Cerebellar nuclear complex (tissue), 1 donor: ENCODE measurements around the gene PPCDC.

Experiments used
- DNase-seq, 2 experiments: peaks; one replicate each; lab custom pipeline; 2025; lab: John Stamatoyannopoulos, UW

Gene PPCDC, protein sequence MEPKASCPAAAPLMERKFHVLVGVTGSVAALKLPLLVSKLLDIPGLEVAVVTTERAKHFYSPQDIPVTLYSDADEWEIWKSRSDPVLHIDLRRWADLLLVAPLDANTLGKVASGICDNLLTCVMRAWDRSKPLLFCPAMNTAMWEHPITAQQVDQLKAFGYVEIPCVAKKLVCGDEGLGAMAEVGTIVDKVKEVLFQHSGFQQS

DNA sequence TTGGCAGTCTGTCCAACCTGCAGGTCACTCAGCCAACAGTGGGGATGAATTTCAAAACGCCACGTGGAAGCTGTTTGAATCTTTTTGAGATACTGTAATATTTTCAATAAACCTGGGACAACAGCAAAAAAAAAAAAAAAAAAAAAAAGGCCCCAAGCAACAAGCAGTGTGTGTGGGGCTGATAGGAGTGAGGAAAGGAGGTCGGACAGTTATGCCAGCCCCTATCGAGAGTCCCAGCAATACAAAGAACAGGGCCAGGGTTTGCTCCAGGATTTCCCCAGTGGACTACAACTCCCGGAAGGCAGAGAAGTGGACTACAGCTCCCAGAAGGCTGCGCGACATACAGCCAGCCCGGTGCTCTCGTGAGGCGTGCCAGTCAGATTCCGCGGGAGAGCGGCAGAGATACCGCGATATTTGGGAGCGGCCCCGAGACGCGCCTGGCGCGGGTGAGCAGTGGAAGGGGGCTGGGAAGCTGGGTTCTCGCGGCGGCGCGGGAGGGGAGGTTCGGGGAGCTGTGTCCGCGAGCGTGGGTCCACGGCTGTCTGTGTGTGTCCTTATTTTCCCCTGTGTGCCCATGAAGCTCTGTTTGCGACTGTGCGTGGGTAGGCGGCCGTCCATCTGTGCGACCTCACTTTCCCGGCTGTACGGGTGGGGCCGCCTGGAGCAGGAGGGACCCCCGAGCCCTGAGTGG is at the start of gene PPCDC:
Gene PPCDC, plus strand, starts transcription at position 410 of the 691 bp plus-strand sequence. CDS start 4,729 bp downstream, outside the sequence.
- peak; percentile 48 to 94 for DNase-seq

DNA sequence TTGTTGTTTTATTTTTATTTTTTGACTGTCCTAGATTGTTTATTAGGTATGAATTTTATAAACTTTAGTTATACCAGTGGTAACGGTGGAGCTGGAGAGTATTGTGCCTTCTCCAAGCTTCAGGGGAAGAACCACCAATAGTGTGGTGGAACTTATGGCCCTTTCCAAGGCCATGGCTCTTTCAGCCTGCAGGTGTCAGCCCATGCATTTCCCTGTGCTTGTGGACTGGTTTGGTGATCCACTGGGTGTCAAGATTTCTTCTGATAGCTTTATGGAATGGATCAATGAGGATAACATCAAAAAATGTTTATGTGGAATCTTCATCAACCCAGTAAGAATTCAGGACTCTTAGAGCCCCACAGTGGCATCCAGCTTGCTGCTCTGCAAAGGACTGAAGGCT is 47.2 kb upstream of the PPCDC start:
- DNase-seq, result no peak

DNA sequence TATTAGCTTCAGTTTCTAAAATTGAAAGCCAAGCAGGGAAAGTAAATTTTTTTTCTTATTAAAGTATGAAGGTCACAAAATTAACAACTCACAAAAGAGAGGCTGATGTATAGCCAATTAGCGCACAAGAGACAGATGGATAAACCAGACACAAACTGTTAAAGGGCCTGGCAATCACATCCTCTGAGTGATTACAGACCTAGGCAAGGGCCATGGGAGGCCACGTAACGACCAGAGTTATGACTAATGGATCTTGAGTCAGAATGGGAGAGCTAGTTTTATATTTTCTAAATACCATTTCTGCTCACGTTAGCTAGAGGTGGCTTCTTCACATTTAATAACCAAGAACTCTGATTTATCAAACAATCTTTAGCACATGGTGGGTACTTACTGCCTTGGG is 45.8 kb upstream of the PPCDC start:
- no peak for DNase-seq

DNA sequence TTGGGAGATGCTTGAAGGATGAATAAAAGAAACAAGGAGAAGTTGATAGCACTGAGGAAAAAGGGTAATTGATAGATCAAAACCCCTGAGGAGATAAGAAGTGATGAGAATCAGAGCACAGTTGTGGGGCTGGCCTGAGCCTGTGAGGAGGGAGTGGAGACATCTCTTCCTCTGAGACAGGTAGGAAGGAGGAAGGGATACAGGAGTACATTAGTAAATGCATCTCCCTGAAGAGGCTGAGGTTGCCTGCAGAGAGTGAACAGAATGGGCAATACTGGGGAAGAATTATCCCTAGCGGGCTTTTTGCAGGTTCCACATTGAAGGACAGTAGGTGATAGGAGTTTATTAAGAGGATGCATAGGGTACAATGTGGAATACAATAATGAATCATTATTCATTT is 45.3 kb upstream of the PPCDC start:
- no peak for DNase-seq

DNA sequence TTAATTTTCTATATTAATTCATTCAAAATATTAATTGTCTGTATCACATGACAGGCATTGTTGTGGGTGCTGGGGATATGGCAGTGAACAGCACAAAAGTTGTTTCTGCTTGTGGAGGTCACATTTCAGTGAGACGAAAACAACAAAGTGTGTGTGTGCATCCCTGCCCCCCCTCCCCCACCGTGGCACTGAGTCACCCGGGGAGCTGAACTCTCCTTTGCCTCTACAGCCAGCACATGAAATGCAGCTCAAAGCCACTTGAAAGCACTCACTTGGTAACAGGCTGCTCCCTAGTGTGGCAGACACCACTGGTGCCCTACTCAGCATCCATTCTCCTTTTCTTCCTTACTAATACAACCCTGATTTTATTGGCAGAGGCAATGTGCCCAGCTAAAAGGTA is 44.9 kb upstream of the PPCDC start:
- DNase-seq, result no peak

DNA sequence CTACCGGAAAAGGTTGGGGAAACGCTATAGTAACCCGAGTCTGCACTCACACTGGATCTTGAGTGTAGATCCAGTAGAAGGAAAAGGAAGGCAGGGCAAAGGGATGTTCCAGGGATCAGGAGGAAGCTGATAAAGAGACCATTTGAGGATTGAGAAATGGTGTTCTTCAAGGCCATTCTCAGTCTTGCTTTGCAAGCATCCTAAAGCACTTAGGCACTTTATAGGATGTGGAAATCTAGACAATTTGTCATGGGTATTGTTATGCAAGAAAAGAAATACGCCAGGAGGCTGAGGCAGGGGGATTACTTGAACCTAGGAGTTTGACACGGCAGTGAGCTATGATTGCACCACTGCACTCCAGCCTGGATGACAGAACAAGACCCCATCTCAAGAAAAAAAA is 41.2 kb upstream of the PPCDC start:
- DNase-seq, result no peak

DNA sequence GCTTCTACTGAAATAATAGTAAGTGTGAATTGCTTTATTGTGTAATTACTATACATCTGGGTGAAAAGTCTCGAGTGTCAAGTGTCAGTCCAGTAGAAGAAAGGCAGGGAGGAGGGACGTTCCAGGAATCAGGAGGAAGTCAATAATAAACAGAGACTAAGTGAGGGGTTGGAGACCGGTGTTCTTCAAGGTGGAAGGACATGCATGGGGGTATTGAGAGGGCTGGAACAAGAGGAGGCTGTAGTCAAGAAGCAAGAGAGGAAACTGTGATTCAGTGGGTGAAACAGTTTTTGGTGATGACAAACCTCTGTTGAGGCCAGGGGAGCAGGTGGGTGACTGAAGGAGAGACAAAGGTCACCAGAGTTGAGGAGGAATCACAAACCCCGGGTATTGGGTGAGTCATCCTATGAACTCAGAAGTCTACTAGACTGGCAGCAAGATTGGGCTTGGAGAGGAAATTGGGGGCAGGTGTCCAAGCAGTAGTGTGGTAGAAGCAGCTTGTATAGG is 39.6 kb upstream of the PPCDC start:
- DNase-seq, result no peak

DNA sequence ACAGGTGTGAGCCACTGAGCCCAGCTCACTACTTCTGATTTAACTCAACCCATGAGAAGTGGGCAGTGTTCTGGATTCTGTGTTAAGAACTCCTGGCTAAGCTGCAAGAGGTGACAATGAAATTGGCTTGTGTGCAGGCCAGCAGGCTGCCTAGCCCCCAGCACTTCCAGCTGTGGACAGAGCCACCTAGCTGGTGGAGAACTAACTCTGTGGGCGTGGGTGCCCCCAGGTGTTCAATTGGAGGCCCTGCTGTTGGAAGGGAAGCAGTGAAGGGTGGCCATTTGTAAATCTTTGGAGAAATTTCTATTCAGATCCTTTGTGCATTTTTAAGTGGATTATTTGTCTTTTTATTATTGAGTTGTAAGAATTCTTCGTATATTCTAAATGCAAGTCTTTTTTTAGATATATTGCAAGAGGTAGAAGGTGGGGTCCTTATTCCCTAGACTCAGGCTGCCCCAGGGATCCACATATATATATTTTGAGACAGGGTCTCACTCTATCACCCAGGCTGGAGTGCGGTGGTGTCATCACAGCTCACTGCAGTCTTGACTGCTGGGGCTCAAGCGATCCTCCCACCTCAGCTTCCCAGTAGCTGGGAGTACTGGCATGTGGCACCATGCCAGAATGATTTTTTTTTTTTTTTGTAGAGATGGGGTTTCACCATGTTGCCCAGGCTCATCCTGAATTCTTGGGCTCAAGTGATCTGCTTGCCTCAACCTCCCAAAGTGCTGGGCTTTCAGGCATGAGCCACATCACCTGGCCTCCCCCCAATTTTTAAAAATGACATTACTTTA is 35.2 kb upstream of the PPCDC start:
- DNase-seq, result no peak

DNA sequence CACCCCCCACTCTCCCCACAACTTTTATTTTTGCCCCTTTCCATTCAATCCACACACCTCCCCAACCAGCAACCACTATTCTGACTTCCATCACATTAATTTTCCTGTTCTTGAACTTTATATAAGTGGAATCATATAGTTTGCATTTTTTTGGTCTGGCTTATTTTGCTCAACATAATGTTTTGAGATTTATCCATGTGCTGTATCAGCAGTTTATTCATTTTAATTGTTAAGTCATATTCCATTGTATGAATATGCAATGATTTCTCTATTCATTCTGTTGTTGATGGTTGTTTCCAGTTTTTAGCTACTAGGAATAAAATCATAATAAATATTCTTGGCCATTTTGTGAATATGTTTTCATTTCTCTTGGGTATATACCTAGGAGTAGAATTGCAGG is 33.9 kb upstream of the PPCDC start:
- no peak for DNase-seq

DNA sequence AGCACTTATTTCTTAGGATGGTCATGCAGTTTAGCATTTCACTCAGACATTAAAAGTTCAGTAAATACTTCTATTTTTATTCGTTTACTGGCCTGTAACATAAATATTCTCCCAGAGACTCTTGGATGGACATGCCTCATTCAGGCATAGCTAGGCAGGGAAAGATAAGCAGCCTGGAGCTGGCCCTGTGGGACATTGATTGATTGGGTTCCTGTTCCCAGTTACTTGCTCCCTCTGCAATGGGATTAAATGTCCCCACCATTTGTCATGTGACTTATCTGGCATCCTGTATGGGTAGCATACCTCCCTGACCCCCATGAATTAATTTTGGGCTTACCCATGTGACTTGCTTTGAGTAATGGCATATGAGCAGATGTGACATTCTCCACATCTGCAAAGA is 30.8 kb upstream of the PPCDC start:
- no peak for DNase-seq

DNA sequence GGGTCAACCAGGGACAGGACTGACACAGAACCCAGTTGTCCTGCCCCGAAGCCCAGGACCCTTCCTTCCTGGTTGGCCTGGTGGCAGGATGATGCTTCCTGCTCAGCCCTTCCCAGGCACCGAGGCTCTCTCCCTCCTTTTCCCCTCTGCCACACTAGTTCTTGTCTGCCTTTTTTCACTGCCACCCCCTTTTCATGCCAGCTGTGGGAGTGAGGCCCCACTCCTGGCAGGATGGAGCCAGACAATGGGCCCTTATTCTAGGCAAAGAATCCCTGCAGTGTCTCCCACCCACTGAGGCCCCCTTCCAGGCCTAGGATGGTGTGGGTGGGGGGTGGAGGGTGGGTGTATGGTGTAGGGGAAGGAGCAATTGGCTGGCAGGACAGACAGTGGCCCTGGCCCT is 29.2 kb upstream of the PPCDC start:
- DNase-seq, result no peak

DNA sequence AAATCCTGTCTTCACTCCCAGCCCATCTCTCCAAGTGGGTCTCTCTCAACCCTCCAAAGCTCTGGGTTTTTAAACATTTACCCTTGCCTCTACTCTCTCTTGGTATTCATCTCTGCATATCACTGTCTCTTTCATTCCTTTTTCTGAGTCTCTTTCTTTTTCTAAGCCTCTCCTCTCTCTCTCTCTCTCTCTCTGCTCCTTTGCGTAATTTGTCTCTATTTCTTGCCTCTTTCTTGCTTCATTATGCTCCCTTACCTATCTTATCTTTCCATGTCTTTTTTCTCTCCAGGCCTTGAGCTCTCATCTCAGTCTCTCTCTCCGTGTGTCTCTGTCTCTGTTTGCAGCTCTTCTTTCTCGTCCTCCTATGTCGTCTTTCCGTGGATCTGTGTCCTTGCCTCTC is 28.7 kb upstream of the PPCDC start:
- no peak for DNase-seq

DNA sequence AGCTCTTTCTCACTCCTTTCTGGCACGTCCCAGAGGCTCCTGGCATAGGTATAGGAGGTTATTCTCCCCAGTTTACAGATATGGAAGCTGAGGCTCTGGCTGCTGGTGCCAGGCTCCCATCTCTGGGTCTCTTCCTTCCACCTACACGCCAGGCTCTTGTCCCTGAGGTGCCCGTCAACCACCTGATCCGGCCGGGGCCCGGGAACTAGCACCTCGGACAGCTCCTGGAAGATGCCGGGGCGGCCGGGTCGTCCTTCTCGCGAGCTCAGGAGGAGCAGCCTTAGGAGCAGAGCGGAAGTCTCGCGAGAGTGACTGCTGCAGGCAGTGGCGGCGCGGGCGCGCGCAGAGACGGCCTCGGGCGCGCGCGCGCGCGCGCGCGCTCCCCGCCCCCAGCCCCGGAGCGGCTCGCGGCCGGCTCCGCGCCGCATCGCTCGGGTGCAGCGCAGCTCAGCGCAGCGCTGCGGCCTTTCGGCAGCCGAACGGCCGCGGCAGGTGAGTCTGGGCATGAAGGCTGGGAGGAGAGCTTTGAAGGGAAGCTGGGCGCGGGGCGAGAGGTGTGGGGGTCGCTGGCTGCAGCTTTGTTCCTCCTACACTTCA is 28.1 kb upstream of the PPCDC start, which contains the start of gene SCAMP5:
Gene SCAMP5, plus strand, starts transcription at position 382 of the 597 bp plus-strand sequence. CDS start 16,277 bp downstream, outside the sequence.
- DNase-seq, result peak; percentile 87 to 98

DNA sequence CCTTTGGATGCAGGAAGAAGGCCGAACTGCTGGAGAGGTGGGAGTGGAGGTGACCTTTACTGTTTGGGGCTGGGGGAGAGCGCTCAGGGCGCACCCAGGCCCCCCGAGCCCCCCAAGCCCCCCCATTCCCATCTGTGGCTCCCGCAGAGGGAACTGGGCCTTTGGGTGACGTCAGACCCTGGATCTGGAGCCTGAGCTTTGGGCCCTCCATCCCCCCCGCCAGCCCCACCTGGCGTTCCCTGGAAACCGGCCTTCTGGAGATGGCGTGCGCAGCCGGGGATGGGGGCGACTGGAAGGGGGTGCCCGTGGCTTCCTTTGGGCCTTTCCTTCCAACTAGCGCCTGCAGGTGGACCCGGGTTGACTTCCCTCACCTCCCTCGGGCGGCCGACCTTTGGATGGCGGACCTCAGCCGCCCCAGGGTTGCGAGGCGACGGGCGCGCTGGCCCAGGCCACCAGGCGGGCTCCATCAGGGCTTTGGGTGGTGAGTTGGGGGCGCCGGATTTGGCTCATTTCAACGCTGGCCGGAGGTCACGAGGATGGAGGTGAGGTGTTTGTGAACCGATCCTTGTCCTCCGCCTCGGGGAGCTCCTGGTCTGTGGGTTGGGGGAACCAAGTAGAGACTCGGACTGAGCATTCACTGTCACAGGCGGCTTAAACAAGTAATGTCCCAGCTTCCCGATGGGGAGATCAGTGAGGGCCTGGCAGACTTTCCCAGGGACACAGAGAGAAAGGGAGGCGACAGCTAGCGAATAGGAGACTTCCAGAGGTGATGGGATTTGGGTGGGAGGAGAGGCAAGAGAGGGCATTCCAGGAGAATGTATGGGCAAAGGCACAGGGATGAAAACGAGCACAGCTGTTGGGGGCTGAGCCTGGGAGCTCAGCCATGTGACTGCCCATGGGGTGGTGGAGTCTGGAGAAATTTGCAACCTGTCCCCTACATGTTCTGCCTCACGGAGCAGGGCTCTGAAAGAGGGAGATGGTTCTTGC is 27.3 kb upstream of the PPCDC start:
- DNase-seq, result peak in 1 of 2 experiments; percentile 27

DNA sequence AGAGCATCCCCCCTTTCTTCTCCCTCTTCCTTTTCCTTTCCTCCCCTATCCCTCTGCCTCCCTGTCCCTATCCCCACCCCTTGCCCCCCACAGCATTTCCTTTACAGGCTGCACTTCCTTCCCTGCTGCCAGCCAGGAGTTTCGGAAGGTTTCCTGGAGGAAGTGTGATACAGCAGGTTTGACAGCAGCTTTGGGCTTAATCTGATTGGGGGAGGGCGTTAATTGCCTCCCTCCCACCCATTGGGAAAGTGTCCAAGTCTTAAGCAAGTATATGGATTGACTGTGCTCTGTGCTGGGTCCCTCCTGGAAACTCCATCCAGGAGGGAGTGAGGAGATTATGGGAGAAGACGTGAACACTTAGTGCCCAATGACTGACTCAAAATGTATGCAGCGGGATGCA is 26.2 kb upstream of the PPCDC start:
- DNase-seq, result no peak

DNA sequence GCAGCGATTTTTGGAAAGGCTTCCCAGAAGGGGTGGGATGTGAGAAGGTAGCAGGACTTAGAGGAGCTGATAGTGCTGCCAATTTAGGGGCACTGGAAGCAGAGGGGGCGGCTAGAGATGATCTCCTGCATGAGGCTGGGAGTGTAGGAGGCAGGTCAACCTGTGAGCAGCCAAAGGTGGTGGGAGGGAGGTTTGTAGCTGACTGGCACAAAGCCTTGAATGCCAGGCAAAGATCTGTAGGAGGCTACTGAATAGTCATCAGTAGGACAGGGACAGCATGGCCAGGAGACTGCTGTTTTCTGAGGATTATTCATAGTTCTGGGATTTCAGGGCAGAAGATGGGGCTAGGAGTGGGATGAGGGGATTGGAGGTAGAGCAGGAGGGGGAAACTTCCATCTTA is 25.8 kb upstream of the PPCDC start:
- DNase-seq, result no peak

DNA sequence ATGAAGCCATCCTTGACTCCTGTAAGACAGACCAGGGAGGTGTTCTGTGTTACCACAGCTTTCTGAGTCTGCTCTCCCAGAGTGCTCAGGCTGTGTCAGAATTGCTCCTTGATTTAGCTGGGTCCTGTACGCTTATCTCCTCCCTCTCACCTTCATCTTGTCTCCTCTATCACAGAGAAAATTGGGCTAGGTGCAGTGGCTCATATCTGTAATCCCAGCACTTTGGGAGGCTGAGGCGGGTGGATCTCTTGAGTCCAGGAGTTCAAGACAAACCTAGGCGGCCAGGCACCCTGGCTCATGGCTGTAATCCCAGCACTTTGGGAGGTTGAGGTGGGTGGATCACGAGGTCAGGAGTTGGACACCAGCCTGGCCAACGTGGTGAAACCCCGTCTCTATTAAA is 22.1 kb upstream of the PPCDC start:
- DNase-seq, result no peak

DNA sequence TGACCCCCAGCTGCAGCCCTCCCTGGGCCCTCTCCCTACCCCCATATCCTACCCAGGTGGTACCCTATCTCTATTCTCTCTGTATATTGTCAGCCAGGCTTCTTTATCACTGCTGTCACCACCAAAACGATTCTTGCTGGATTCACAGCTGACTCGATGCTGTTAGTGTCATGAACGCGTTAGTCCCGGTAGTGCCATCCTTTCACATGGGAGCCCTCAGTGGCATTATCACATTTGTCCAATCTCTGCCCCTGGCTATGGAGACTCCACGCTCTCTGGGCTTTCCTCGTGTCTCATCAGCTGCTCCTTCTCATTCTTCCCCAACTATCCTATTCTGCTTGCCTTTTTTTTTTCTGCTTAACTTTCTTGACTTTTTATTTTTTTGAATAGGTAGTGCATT is 21.0 kb upstream of the PPCDC start:
- no peak for DNase-seq

DNA sequence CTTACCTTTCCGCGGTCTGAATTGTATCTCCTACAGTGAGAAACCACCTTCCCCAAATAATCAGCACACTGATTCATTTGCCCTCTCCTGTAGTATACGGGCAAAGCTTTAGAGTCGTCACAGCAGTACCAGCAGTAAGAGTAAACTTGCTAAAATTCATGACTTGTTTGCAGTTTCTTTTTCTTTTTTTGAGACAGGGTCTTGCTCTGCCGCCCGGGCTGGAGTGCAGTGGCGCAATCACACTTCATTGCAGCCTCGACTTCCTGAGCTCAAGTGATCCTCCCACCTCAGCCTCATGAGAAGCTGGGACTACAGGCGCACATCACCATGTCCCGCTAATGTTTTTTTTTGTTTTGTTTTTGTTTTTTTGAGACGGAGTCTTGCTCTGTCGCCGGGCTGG is 16.2 kb upstream of the PPCDC start:
- no peak for DNase-seq

DNA sequence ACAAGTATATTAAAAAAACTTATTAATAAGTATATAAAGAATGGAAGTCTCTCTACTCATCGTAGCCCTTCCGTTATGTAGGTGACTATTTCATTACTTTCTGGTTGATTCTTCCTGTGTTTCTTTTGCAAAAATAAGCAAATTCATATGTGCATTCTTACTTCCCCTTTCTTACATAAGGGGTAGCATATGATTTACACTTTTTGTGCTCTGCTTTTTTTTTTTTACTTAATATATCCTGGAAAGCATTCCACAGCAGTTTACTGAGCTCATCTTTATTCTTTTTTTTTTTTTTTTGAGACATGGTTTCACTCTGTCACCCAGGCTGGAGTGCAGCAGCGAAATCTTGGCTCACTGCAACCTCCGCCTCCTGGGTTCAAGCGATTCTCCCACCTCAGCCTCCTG is 15.2 kb upstream of the PPCDC start:
- DNase-seq, result no peak

DNA sequence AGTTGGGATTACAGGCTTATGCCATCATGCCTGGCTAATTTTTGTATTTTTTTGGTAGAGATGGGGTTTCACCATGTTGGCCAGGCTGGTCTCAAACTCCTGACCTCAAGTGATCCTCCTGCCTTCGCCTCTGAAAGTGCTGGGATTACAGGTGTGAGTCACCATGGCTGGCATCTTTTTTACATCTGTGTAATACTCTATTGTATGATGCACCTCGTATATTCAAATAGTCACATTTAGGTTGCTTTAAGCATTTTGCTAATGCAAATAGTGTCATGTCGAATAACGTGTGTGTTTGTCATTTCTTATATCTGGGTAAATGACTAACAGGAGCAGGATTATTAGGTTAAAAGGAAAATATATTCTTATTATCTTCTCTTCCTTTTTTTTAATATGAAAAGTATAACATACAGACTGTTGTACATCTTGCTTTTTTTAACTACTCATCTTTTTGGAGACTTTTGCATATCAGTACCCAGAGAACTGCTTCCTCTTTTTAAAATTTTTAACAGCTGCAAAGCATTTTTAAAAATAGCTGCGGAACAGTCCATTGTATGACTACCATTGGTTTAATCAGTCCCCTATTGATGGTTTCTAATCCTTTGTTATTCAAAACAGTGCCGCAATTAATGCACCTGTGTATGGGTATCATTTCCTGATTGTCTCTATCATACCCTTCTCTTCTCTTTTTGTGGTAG is 14.6 kb upstream of the PPCDC start:
- no peak for DNase-seq
